Thoracic aorta (tissue), 2 donors: ENCODE results near the gene SUB1. TPM values are rescaled to one million over a fixed set of nuclear protein-coding genes. Genes with fewer than 3 reads are reported as not detected.

Source experiments
- ATAC-seq: fragments of 150-250 bp; one replicate; pipeline ENCODE4 v1.8.0; 2017; ENCODE audit warnings: low read depth; ENCODE audit not compliant: insufficient number of reproducible peaks, low FRiP score
- DNase-seq: peaks from one replicate; pipeline ENCODE4 v3.0.0-alpha.2; 2020; ENCODE audit warnings: low spot score
- H3K27ac ChIP-seq, 2 donors: fragments of 200-600 bp; sonication (generic); 1 replicate in 1 of 2; 2 replicates in 1 of 2; pipeline ENCODE4 v1.5.1; 2016; ENCODE audit warnings: mild to moderate bottlenecking in 2 of 2, moderate library complexity in 2 of 2
- H3K27me3 ChIP-seq: fragments of 200-600 bp; sonication (generic); replicated peaks from 2 replicates; pipeline ENCODE4 v1.6.0; 2016; ENCODE audit warnings: mild to moderate bottlenecking; ENCODE audit not compliant: insufficient read depth
- H3K36me3 ChIP-seq: fragments of 200-600 bp; sonication (generic); one replicate; pipeline ENCODE4 v1.5.1; 2016
- H3K4me1 ChIP-seq, 2 donors: fragments of 200-600 bp; sonication (generic); 1 replicate in 1 of 2; 2 replicates in 1 of 2; pipeline versions ENCODE4 v1.5.1 to v1.6.0; 2016; ENCODE audit warnings: low read depth in 2 of 2, mild to moderate bottlenecking in 1 of 2; ENCODE audit not compliant: control insufficient read depth in 1 of 2
- H3K4me3 ChIP-seq: fragments of 200-600 bp; sonication (generic); 2 replicates; pipeline ENCODE4 v1.5.1; 2016; ENCODE audit warnings: mild to moderate bottlenecking
- H3K9me3 ChIP-seq: fragments of 200-600 bp; sonication (generic); 2 replicates; pipeline ENCODE4 v1.5.1; 2016
- CTCF ChIP-seq: fragments of 200-600 bp; sonication (generic); IDR thresholded peaks from one replicate; pipeline ENCODE4 v1.5.1; 2019; ENCODE audit warnings: antibody characterized with exemption
- total RNA-seq, 2 donors: library from RNA; depleted of rRNA; stranded (reverse); fragments of >200 nt; gene quantifications; one replicate each; pipeline versions ENCODE4 v1.1.0 to v1.2.3, GENCODE V29; 2016

Gene SUB1
- total RNA-seq, 2 donors from 2014 or later, result 91.1 to 130 TPM

- no peaks in the 10 kb centered on the region for H3K27me3 ChIP-seq
- H3K4me3 ChIP-seq, result no peak overlapping the region
- TF ChIP-seq CTCF, result no peak
- ATAC-seq (no peak), DNase-seq (no peak)
- no peaks in the 10 kb centered on the region for H3K36me3 ChIP-seq
- peaks cover 30 to 48% of the 10 kb centered on the region in 2 donors for H3K4me1 ChIP-seq
- H3K9me3 ChIP-seq, result no peaks in the 10 kb centered on the region
- no peak overlapping the region for H3K27ac ChIP-seq
Measured at GRCh38 chr5:32602906-32603305, 17.5 kb downstream of the SUB1 start.

GRCh38 chr5:32604800-32605765 lies 19.7 kb downstream of the SUB1 start:
- H3K27me3 ChIP-seq, result no peaks in the 10 kb centered on the region
- DNase-seq (no peak), ATAC-seq (no peak)
- H3K36me3 ChIP-seq, result no peaks in the 10 kb centered on the region
- H3K4me1 ChIP-seq, result peaks cover 26 to 44% of the 10 kb centered on the region in 2 donors
- TF ChIP-seq CTCF, result no peak
- no peaks in the 10 kb centered on the region for H3K9me3 ChIP-seq
- no peak overlapping the region for H3K27ac ChIP-seq
- no peak overlapping the region for H3K4me3 ChIP-seq

GRCh38 chr5:32605766-32606152 lies 20.4 kb downstream of the SUB1 start:
- Histone ChIP-seq H3K4me1 (peaks cover 19 to 37% of the 10 kb centered on the region in 2 donors), H3K27me3 (no peaks in the 10 kb centered on the region), H3K9me3 (no peaks in the 10 kb centered on the region), H3K27ac (no peak overlapping the region), H3K36me3 (no peaks in the 10 kb centered on the region), H3K4me3 (no peak overlapping the region)
- TF ChIP-seq CTCF, result no peak
- DNase-seq, result no peak
- no peak for ATAC-seq

GRCh38 chr5:32612134-32612888 lies 27.0 kb downstream of the SUB1 start:
- H3K27ac ChIP-seq, result peak overlapping the region; percentile 0 to 42
- H3K27me3 ChIP-seq, result no peaks in the 10 kb centered on the region
- no peaks in the 10 kb centered on the region for H3K36me3 ChIP-seq
- ATAC-seq (no peak), DNase-seq (no peak)
- H3K4me3 ChIP-seq, result no peak overlapping the region
- H3K9me3 ChIP-seq, result no peaks in the 10 kb centered on the region
- H3K4me1 ChIP-seq, result peaks cover 13 to 41% of the 10 kb centered on the region in 2 donors
- TF ChIP-seq CTCF, result no peak

GRCh38 chr5:32613050-32613672 lies 27.8 kb downstream of the SUB1 start:
- H3K27ac ChIP-seq, result peak overlapping the region in 1 of 2 donors; percentile 42
- peaks cover 13 to 39% of the 10 kb centered on the region in 2 donors for H3K4me1 ChIP-seq
- H3K27me3 ChIP-seq, result no peaks in the 10 kb centered on the region
- no peak for ATAC-seq
- H3K9me3 ChIP-seq, result no peaks in the 10 kb centered on the region
- TF ChIP-seq CTCF, result peak; percentile 94
- DNase-seq, result peak; percentile 48
- no peaks in the 10 kb centered on the region for H3K36me3 ChIP-seq
- no peak overlapping the region for H3K4me3 ChIP-seq
